HCT116 (cell line): Measurements from ENCODE around the gene PRKG1. TPM values are rescaled to one million over a fixed set of nuclear protein-coding genes. Genes with fewer than 3 reads are reported as not detected.
A peak's percentile ranks its signal among the peaks of the same experiment; 100 is the strongest.

ENCODE experiments used
- ATAC-seq: fragments of 200-7000 bp; cut with Tn5 transposase; 2 replicates; pipeline ENCODE4 v1.9.1; 2020; ENCODE audit warnings: mild to moderate bottlenecking, moderate library complexity
- BruUV-seq: library from RNA; stranded (reverse); fragments of 400-500 nt; replicated peaks from 2 replicates; lab custom pipeline; 2021; lab: Mats Ljungman, UMichigan
- CTCF ChIA-PET: fragments of 300-600 bp; sonication (Branson Sonifier 250); formaldehyde crosslinking; loops from one replicate; lab custom pipeline; 2021; ENCODE audit warnings: antibody characterized with exemption; lab: Charles Lee
- POLR2A ChIA-PET: fragments of 300-600, 350-600 bp; sonication (Branson Sonifier 250); formaldehyde crosslinking; loops from one replicate; lab custom pipeline; 2021; ENCODE audit warnings: antibody characterized with exemption; lab: Charles Lee
- RAD21 ChIA-PET, 2 experiments: fragments of 300-600 bp; sonication (Branson Sonifier 250); formaldehyde crosslinking; loops; one replicate each; lab custom pipeline; 2023; ENCODE audit warnings: low total read pairs in 2 of 2; ENCODE audit not compliant: uncharacterized antibody in 2 of 2, unreplicated experiment in 2 of 2, low non-redundant PET in 1 of 2; lab: Charles Lee
- DNase-seq: peaks from one replicate; pipeline ENCODE4 v3.0.0-alpha.2; 2010; ENCODE audit warnings: low read depth, low spot score
- H2AFZ ChIP-seq: fragments of 200-600 bp; shearing (Covaris generic), sonication (generic); 2 replicates; pipeline ENCODE4 v1.6.1; 2017; ENCODE audit warnings: low read depth, mixed run types, mixed read lengths, antibody characterized with exemption, low read length; ENCODE audit not compliant: poor library complexity, severe bottlenecking
- H3K27ac ChIP-seq: 2 replicates; pipeline ENCODE4 v1.5.1; 2012; ENCODE audit warnings: low read depth, low read length
- H3K27me3 ChIP-seq: fragments of 200-600 bp; sonication (generic); 2 replicates; pipeline ENCODE4 v1.6.1; 2016; ENCODE audit warnings: mixed run types, low read length, mixed read lengths; ENCODE audit not compliant: insufficient read depth
- H3K36me3 ChIP-seq, 2 experiments: fragments of 200-500 bp in 1 of 2; fragments of 200-600 bp in 1 of 2; sonication (Bioruptor generic) in 1 of 2; sonication (generic) in 1 of 2; 2 replicates each; pipeline versions ENCODE4 v1.5.1 to v1.6.1; 2014 to 2016; ENCODE audit warnings: low read length in 2 of 2, inconsistent platforms in 1 of 2, mixed read lengths in 1 of 2, mixed run types in 1 of 2; ENCODE audit not compliant: insufficient read depth in 2 of 2, control insufficient read depth in 1 of 2
- H3K4me1 ChIP-seq, 2 experiments: fragments of 200-600 bp in 1 of 2; sonication (generic) in 1 of 2; 2 replicates each; pipeline versions ENCODE4 v1.5.1 to v1.6.1; 2012 to 2017; ENCODE audit warnings: low read length in 2 of 2, inconsistent platforms in 1 of 2, mild to moderate bottlenecking in 1 of 2, mixed read lengths in 1 of 2, mixed run types in 1 of 2, moderate library complexity in 1 of 2; ENCODE audit not compliant: insufficient read depth in 2 of 2, control insufficient read depth in 1 of 2
- H3K4me2 ChIP-seq: fragments of 200-600 bp; sonication (generic); 2 replicates; pipeline ENCODE4 v1.6.1; 2017; ENCODE audit warnings: mixed run types, low read length, mixed read lengths
- H3K4me3 ChIP-seq, 2 experiments: fragments of 200-600 bp in 1 of 2; sonication (generic) in 1 of 2; replicated peaks in 1 of 2; 2 replicates each; pipeline ENCODE4 v1.5.1; 2011 to 2016; ENCODE audit warnings: low read length in 2 of 2, control low read depth in 1 of 2, low read depth in 1 of 2, mild to moderate bottlenecking in 1 of 2, mixed read lengths in 1 of 2, mixed run types in 1 of 2
- H3K79me2 ChIP-seq: fragments of 200-600 bp; sonication (generic); 2 replicates; pipeline ENCODE4 v1.6.1; 2017; ENCODE audit warnings: mild to moderate bottlenecking, mixed run types, low read length, moderate library complexity, mixed read lengths; ENCODE audit not compliant: insufficient read depth
- H3K9ac ChIP-seq: fragments of 200-600 bp; sonication (generic); 2 replicates; pipeline ENCODE4 v1.6.1; 2016; ENCODE audit warnings: low read length, mixed read lengths
- H3K9me2 ChIP-seq: fragments of 200-600 bp; sonication (generic), shearing (Covaris generic); 2 replicates; pipeline ENCODE4 v1.6.1; 2017; ENCODE audit warnings: mixed run types, mild to moderate bottlenecking, moderate library complexity; ENCODE audit not compliant: insufficient read depth
- H3K9me3 ChIP-seq, 2 experiments: fragments of 200-500 bp in 1 of 2; fragments of 200-600 bp in 1 of 2; sonication (Bioruptor generic) in 1 of 2; sonication (generic) in 1 of 2; 2 replicates each; pipeline ENCODE4 v1.6.1; 2014 to 2017; ENCODE audit warnings: low read length in 2 of 2, mixed read lengths in 2 of 2, inconsistent platforms in 1 of 2, low read depth in 1 of 2, mild to moderate bottlenecking in 1 of 2, mixed run types in 1 of 2, moderate library complexity in 1 of 2; ENCODE audit not compliant: control insufficient read depth in 1 of 2, insufficient read depth in 1 of 2
- H4K20me1 ChIP-seq: fragments of 200-600 bp; sonication (generic), shearing (Covaris generic); 2 replicates; pipeline ENCODE4 v1.6.1; 2017; ENCODE audit warnings: mixed run types, mild to moderate bottlenecking, moderate library complexity; ENCODE audit not compliant: insufficient read depth
- CBX3 ChIP-seq: IDR thresholded peaks from 2 replicates; pipeline ENCODE4 v1.6.1; 2012; ENCODE audit warnings: low read depth
- CEBPB ChIP-seq: IDR thresholded peaks from 2 replicates; pipeline ENCODE4 v1.6.1; 2012; ENCODE audit warnings: low read depth
- CTCF ChIP-seq, 3 experiments: fragments of 200-600 bp in 1 of 3; sonication (generic) in 1 of 3; IDR thresholded peaks in 2 of 3; conservative IDR thresholded peaks in 1 of 3; 2 replicates each; pipeline ENCODE4 v1.5.1; 2012 to 2017; ENCODE audit warnings: low read depth in 2 of 3, low read length in 2 of 3, antibody characterized with exemption in 1 of 3, borderline replicate concordance in 1 of 3, control low read depth in 1 of 3, mild to moderate bottlenecking in 1 of 3, mixed read lengths in 1 of 3, mixed run types in 1 of 3, moderate library complexity in 1 of 3; ENCODE audit not compliant: insufficient read depth in 1 of 3
- EGR1 ChIP-seq: IDR thresholded peaks from 2 replicates; pipeline ENCODE4 v1.6.1; 2012; ENCODE audit warnings: low read depth
- ELF1 ChIP-seq: IDR thresholded peaks from 2 replicates; pipeline ENCODE4 v1.6.1; 2012; ENCODE audit warnings: low read depth, borderline replicate concordance
- EZH2phosphoT487 ChIP-seq: fragments of 200-600 bp; IDR thresholded peaks from 2 replicates; pipeline ENCODE4 v1.6.1; 2018; ENCODE audit warnings: antibody characterized with exemption, borderline replicate concordance
- JUND ChIP-seq: IDR thresholded peaks from 2 replicates; pipeline ENCODE4 v1.6.1; 2012
- MAX ChIP-seq: IDR thresholded peaks from 2 replicates; pipeline ENCODE4 v1.6.1; 2012
- RAD21 ChIP-seq: IDR thresholded peaks from 2 replicates; pipeline ENCODE4 v1.6.1; 2012; ENCODE audit warnings: low read depth, mild to moderate bottlenecking
- intact Hi-C: fragments of 100-400 bp; cut with micrococcal nuclease; formaldehyde crosslinking; loops from 2 replicates; pipeline ENCODE4 v1.10.0; 2022
- total RNA-seq: library from RNA; stranded (reverse); gene quantifications from one replicate; pipeline ENCODE4 v1.2.1, GENCODE V29; 2021; ENCODE audit not compliant: unreplicated experiment
- TF ChIP-seq, protein P1 (sequence below): IDR thresholded peaks from 2 replicates; pipeline ENCODE4 v1.6.1; 2012

PRKG1 gene
- total RNA-seq, 1 experiment from 2014 or later = 1.4 TPM

DNA sequence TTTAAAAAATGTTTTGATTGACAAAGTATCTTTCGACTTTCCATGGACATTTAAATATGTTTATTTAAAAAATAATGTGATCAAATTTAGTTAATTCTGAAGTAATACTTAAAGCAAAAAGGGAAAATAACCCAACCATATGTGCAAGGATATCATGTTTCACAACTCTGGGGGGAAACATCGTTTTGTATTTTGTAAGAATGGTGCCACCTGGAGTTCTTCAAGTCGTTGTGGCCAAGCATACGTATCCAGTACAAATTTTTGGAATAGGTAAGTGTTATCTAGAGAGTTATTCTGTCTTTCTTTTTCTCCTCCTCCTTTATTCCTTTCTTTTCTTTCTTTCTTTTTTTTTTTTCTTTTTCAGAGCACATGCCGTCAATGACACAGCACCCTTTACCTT, 801.3 kb downstream of the PRKG1 start:
- Histone ChIP-seq H3K36me3 (no peaks in the 10 kb centered on the region), H3K4me3 (no peak overlapping the region), H3K4me2 (no peak overlapping the region), H3K79me2 (no peaks in the 10 kb centered on the region), H3K9me3 (no peaks in the 10 kb centered on the region), H3K27me3 (no peaks in the 10 kb centered on the region), H2AFZ (no peak overlapping the region), H3K27ac (no peak overlapping the region), H3K4me1 (no peaks in the 10 kb centered on the region), H3K9me2 (no peaks in the 10 kb centered on the region), H3K9ac (no peak overlapping the region), H4K20me1 (no peaks in the 10 kb centered on the region)
- intact Hi-C loops = no loop called here
- DNase-seq (no peak), ATAC-seq (no peak)
- no TSS peak for BruUV-seq
- POLR2A ChIA-PET = no interaction called here
- TF ChIP-seq CBX3 = no peak
- TF ChIP-seq, protein P1, sequence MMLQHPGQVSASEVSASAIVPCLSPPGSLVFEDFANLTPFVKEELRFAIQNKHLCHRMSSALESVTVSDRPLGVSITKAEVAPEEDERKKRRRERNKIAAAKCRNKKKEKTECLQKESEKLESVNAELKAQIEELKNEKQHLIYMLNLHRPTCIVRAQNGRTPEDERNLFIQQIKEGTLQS = no peak
- TF ChIP-seq MAX = no peak
- TF ChIP-seq CEBPB = no peak
- TF ChIP-seq EZH2phosphoT487 = no peak
- TF ChIP-seq JUND = no peak
- 0 out of 2 replicates have a peak, but pooled peaks have one; percentile 25 for TF ChIP-seq RAD21
- 0 out of 6 replicates have a peak, but pooled peaks of 1 of the 3 experiments have one; percentile 6 for TF ChIP-seq CTCF (IDR thresholded peaks at IDR 0.05 in 2 of 3, conservative IDR thresholded peaks at IDR 0.05 in 1 of 3; ENCODE audit: borderline replicate concordance in 1 of 3, insufficient read depth in 1 of 3, low read depth in 2 of 3, low read length in 2 of 3)
- no peak for TF ChIP-seq EGR1
- TF ChIP-seq ELF1 = no peak
- RAD21 ChIA-PET = no interaction called here
- CTCF ChIA-PET = no interaction called here
